HG03159 (cell line): ENCODE data around the gene ZSWIM1.
"Not testable (repeated sequence)": the region's sequence is repeated elsewhere in the genome, so short reads cannot be mapped to it uniquely, and the experiment has no call there.

ENCODE experiments used
- ATAC-seq: cut with Tn5 transposase; IDR thresholded peaks from one replicate; pipeline ENCODE4 v1.9.1; 2021; ENCODE audit warnings: mild to moderate bottlenecking, moderate library complexity; ENCODE audit not compliant: unreplicated experiment

Gene ZSWIM1

GRCh38 chr20:45925821-45926506 is 44.9 kb downstream of the ZSWIM1 start:
- ATAC-seq = no peak

- ATAC-seq = no peak
Observed at GRCh38 chr20:45926731-45927070, 45.7 kb downstream of the ZSWIM1 start.

- ATAC-seq = no peak
Observed at GRCh38 chr20:45927071-45927878, 46.2 kb downstream of the ZSWIM1 start.

DNA sequence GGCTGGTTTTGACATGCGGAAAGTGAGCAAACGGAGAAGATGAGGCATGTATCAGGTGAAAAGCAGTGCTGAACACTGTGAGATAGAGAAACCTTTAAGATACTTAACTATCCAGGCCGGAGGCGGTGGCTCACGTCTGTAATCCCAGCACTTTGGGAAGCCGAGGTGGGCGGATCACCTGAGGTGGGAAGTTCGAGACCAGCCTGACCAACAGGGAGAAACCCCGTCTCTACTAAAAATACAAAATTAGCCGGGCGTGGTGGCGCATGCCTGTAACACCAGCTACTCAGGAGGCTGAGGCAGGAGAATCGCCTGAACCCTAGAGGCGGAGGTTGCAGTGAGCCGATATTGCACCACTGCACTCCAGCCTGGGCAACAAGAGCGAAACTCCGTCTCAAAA is 50.7 kb downstream of the ZSWIM1 start:
- ATAC-seq = not testable (repeated sequence)

DNA sequence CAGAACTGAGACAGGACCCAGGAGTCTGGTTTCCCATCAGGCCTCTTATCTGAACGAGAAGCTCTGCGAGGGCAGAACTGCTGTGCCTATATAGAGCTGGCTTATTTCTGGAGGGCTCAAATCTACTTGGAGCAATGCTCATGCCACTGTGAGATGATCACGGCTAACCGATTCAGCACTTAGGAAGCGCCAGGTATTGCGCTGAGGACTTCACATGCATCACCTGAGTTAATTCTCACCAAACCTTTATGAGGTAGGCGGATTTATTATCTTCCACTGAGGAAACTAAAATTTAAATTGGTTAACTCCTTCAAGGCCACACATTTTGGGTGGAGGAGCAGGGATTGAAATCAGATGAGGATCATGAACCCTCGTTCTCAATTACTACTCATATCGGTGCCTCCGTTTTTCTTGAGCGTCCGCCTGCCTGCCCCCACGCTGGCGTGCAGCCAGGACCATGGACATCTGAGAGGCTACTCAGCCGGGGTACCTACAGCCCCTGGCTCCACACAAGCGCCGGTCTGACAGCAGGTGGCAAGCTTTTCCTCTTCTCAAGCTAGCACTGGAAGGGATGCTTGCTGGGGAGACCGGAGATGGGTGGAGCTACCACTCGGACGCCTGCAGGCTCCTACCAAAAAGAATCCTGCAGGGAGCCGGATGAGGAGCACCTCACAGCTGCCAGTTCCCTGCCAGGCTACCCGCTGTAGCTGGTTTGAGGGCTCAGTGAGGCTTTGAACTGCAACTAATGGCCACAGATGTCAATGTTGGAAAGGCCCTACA is 52.4 kb downstream of the ZSWIM1 start:
- ATAC-seq = no peak

DNA sequence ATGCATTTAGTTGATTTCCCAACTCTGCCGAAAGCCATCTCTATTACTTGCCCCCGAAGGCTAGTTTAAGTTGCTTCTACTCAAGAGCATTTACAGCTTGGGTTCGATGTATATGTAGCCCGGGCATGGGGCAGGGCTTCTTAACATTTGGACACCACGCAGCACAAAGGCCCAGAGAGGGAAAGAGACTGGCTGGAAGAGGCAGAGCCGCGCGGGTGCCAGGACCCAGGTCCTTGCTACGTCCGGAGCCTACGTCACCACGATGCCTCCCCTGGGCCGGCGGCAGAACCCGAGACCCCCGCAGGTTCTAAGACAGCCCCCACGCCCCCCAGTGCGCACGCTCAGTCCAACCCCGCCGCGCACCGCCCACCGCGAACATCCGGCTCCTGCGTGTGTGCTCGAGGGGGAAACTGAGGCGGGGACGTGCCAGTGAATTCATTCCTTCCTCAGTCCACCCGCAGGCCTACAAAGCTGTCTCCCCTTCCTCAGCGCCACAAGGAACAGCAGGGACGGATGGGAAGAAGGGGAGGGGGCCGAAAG is 53.1 kb downstream of the ZSWIM1 start:
- ATAC-seq = no peak
